AG09319 (cell line): ENCODE data around the gene RFC4.

Source experiments
- DNase-seq: peaks from one replicate; pipeline ENCODE4 v3.0.0-alpha.2; 2010; ENCODE audit warnings: low read depth; ENCODE audit errors: extremely low read depth
- CTCF ChIP-seq: IDR thresholded peaks from 2 replicates; pipeline ENCODE4 v1.5.1; 2011; ENCODE audit warnings: low read depth, mild to moderate bottlenecking, inconsistent platforms, low read length, moderate library complexity

The RFC4 gene

GRCh38 chr3:186828340-186828739 is 22.1 kb upstream of the RFC4 start:
- DNase-seq, result no peak
- TF ChIP-seq CTCF, result no peak

- TF ChIP-seq CTCF, result no peak
- no peak for DNase-seq
Observed at GRCh38 chr3:186826976-186827857, 20.9 kb upstream of the RFC4 start.

GRCh38 chr3:186826410-186826975 is 20.2 kb upstream of the RFC4 start:
- TF ChIP-seq CTCF, result no peak
- no peak for DNase-seq

- TF ChIP-seq CTCF, result no peak
Observed at GRCh38 chr3:186825872-186826409, 19.7 kb upstream of the RFC4 start.

GRCh38 chr3:186825294-186825821 is 19.1 kb upstream of the RFC4 start:
- no peak for TF ChIP-seq CTCF
- no peak for DNase-seq

More at GRCh38 chr3:186825872-186826409, 19.7 kb upstream of the RFC4 start:
- DNase-seq, result no peak

GRCh38 chr3:186824430-186825139 is 18.3 kb upstream of the RFC4 start:
- no peak for DNase-seq
- TF ChIP-seq CTCF, result no peak
